HG02938 (cell line): ENCODE data around the gene TMEM95.

Experiments used
- ATAC-seq: cut with Tn5 transposase; IDR thresholded peaks from one replicate; pipeline ENCODE4 v1.9.1; 2021; ENCODE audit warnings: mild to moderate bottlenecking, moderate library complexity; ENCODE audit not compliant: unreplicated experiment

Gene TMEM95

GRCh38 chr17:7355053-7355452 is at the start of gene TMEM95:
Gene TMEM95, plus strand, starts transcription at chr17:7355156. Its CDS starts 49 bp downstream, at chr17:7355205.
- ATAC-seq = no peak

- ATAC-seq = peak; percentile 55
These were observed 47.9 kb upstream of the TMEM95 start, which contains the start of gene EIF5A for GRCh38 chr17:7306911-7307685. Gene EIF5A, plus strand, starts transcription at chr17:7307628. Its CDS starts 2,008 bp downstream, at chr17:7309636.

GRCh38 chr17:7307686-7308624 is 47.0 kb upstream of the TMEM95 start:
- peak; percentile 14 for ATAC-seq

GRCh38 chr17:7308625-7309433 is 46.1 kb upstream of the TMEM95 start:
- ATAC-seq = no peak

GRCh38 chr17:7309628-7310027 is 45.3 kb upstream of the TMEM95 start:
- ATAC-seq = no peak

- no peak for ATAC-seq
These were observed 43.7 kb upstream of the TMEM95 start for GRCh38 chr17:7311110-7311705.

GRCh38 chr17:7312432-7313087 is 42.4 kb upstream of the TMEM95 start:
- no peak for ATAC-seq

GRCh38 chr17:7313088-7313889 is 41.7 kb upstream of the TMEM95 start:
- ATAC-seq = no peak

GRCh38 chr17:7313890-7314718 is 40.9 kb upstream of the TMEM95 start:
- ATAC-seq = no peak

- peak; percentile 60 for ATAC-seq
These were observed 40.0 kb upstream of the TMEM95 start, which contains the start of gene GPS2 for GRCh38 chr17:7314719-7315569. Gene GPS2, minus strand, starts transcription at chr17:7315360. Its CDS starts 308 bp downstream, at chr17:7315052.

GRCh38 chr17:7315570-7316235 is 39.3 kb upstream of the TMEM95 start:
- ATAC-seq = peak; percentile 7

- ATAC-seq = no peak
These were observed 37.7 kb upstream of the TMEM95 start for GRCh38 chr17:7317161-7317803.

GRCh38 chr17:7318121-7318860 is 36.7 kb upstream of the TMEM95 start:
- ATAC-seq = no peak

GRCh38 chr17:7321466-7321865 is 33.5 kb upstream of the TMEM95 start:
- ATAC-seq = no peak

GRCh38 chr17:7322520-7323194 is 32.3 kb upstream of the TMEM95 start:
- ATAC-seq = no peak
